HG02981 (cell line): ENCODE data around the gene ZNF277.
A peak's percentile ranks its signal among the peaks of the same experiment; 100 is the strongest.
"Not testable (repeated sequence)": the region's sequence is repeated elsewhere in the genome, so short reads cannot be mapped to it uniquely, and the experiment has no call there.

Experiments used
- ATAC-seq: cut with Tn5 transposase; IDR thresholded peaks from one replicate; pipeline ENCODE4 v1.9.1; 2021; ENCODE audit warnings: mild to moderate bottlenecking, moderate library complexity; ENCODE audit not compliant: unreplicated experiment

Gene ZNF277

GRCh38 chr7:112383671-112384417 lies 177.3 kb downstream of the ZNF277 start:
- ATAC-seq = no peak

DNA sequence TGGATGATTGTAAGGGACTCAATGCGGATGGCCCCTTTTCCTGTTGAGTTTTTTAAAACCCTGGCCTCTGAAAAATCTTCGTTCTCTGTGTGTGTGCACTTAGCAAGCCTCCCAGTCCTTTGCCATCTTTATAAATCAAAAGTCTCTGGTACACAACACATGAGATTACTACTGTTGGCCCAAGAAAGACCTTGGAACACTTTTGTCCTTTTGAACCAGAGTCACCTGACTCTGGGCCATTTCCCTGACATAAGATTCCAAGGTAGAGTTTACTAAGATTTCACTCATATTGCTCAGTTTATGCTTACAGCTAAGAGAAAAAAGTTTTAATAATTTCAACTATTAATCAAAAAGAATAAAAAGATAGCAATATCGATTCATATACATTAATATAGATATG lies 179.0 kb downstream of the ZNF277 start:
- no peak for ATAC-seq

DNA sequence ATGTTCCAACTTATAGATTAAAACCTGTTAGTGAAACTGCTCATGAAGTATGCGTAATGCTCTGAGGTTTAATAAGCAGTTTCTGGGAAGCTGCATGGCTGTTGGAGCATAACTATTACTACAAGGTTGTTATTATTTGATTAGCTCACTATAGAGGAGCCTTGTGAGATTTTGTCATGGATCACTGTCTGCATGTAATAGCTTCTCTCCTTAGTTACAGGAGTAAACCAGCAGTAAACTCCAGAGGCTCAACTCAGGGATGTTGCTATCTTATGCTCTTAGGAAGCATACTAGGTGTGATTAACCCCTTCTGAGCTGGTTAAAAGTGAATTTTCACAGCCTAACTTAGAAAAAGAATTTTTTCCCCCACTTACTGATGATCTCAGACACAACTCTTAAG lies 180.1 kb downstream of the ZNF277 start:
- no peak for ATAC-seq

DNA sequence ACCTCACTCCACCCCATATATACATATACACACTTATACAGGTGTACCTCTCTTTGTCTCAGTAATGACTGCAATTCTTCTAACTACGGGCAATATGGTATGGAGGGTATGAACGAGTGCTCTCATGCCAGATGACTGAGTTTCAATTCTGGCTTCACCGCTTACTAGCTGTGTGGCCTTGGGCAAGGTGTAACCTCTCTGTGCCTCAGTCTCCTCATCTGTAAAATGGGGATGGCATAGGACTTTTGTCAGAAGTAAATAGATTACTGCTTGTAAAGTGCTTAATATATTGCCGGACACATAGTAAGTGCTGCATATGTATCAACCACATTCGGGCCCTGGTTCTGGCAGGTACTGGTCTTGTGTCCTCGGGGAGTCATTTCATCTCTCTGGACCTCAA lies 183.7 kb downstream of the ZNF277 start:
- ATAC-seq = no peak

- ATAC-seq = not testable (repeated sequence)
These were observed 184.8 kb downstream of the ZNF277 start for GRCh38 chr7:112391079-112391821.

DNA sequence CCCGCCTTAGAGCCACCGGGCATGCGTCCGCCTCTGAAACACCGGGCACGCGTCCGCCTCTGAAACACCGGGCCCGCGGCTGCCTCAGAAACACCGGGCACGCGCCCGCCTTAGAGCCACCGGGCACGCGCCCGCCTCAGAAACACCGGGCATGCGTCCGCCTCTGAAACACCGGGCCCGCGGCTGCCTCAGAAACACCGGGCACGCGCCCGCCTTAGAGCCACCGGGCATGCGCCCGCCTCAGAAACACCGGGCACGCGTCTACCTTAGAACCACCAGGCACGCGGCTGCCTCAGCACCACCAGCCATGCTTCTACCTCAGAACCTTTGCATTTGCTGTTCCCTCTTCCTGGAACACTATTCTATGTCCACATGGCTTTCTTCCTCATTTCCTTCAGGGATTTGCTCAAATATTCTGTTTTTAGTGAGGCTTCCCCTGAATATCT lies 185.4 kb downstream of the ZNF277 start:
- peak; percentile 75 for ATAC-seq
